HT1080 (cell line): Measurements from ENCODE around the gene ARMH3. TPM values are rescaled to one million over a fixed set of nuclear protein-coding genes. Genes with fewer than 3 reads are reported as not detected.
"Not testable (repeated sequence)": the region's sequence is repeated elsewhere in the genome, so short reads cannot be mapped to it uniquely, and the experiment has no call there.

Experiments used
- DNase-seq: peaks from one replicate; pipeline ENCODE4 v3.0.0-alpha.2; 2015; ENCODE audit warnings: low read depth
- total RNA-seq: library from RNA; depleted of rRNA; stranded (reverse); fragments of >200 nt; shearing (Covaris generic); gene quantifications from 2 replicates; pipeline ENCODE4 v1.2.3, GENCODE V29; 2014

ARMH3 gene
- total RNA-seq, 1 experiment from 2014 or later: 6.6 TPM

- DNase-seq: no peak
Measured at GRCh38 chr10:101993651-101994200, 62.2 kb downstream of the ARMH3 start.

DNA sequence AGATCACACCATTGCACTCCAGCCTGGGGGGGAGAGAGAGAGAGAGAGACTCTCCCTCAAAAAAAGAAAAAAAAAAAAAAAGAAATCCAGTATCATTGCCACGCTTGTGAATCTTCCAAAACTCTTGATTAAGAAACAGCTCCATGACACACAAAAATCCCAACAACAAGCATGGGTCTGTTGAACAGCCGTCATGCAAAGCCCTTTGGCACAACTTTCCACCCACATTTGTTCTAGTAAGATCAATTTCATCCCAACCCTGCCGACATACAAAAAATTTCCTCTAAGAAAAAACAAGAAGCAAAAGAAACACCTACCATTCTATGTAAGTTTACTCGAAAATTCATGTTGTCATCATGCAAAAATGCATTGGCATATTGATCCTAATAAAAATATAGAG is 62.8 kb downstream of the ARMH3 start:
- DNase-seq: no peak

- DNase-seq: no peak
Measured at GRCh38 chr10:101987136-101987535, 68.8 kb downstream of the ARMH3 start.

DNA sequence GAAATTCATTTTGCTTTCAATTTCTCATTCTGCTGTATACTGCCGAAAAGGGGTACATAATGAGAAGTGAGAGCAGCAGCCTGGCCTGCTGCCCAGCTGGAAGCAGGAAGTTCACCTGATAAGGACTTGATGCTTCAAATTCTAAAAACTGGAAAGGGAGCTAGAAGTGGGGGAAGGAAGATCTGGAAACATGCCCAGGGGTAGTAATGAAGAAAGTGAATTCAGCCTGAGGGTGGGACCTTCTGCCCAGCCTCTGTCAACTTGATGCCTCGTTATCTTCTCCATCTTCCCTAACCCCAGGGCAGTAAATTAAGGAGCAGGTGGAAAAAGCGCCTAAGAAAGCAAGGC is 69.4 kb downstream of the ARMH3 start:
- no peak for DNase-seq

DNA sequence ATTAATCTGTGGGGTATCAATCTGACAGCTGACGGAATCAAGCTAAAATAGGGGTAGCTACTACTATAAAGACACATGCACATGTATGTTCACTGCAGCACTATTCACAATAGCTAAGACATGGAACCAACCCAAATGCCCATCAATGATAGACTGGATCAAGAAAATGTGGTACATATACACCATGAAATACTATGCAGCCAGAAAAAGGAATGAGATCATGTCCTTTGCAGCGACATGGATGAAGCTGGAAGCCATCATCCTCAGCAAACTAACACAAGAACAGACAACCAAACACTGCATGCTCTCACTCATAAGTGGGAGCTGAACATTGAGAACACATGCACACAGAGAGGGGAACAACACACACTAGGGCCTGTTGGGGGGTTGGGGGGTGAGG is 75.3 kb downstream of the ARMH3 start:
- not testable (repeated sequence) for DNase-seq

DNA sequence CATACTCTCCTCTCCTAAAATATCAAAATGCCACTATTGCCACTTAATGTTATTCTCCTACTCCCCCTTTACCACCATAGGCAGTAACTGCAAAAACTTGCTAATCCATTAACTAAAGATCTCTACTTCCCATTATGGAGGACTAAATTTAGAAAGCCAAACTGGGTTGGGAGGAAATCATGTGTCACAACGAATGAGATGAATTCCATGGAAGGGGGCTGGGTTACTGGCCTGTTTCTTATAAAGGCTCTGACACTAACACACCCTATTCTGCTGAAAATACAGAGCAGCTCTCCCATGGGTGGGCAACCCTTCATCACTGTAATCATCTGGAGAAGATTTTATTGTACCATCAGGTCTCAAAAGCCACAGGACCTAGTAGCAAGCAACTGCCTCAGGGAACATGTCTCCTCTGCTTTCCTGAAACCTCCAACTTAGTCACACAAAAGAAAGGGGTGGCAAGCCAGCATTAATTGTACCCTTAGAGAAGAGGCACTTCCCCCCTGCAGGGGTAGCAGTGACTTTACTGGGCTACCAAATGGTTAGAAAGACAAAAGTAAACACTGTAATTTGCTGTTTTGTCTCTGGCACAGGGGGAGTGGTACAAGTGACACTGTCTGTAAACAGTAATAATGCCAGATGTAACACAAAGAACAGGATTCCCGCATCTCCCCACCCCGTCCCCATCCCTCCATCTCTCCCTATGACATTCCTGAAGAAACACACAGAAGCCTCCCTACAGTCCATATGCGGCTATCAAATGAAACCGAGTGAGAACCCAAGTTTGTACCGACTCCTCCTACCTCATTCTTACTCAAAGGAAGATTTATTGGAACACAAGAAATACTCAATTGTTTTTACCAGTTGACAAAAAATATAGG is 81.6 kb downstream of the ARMH3 start:
- peak; percentile 36 for DNase-seq

GRCh38 chr10:101972761-101973160 is 83.2 kb downstream of the ARMH3 start:
- no peak for DNase-seq

GRCh38 chr10:101969412-101969922 is 86.5 kb downstream of the ARMH3 start:
- no peak for DNase-seq

GRCh38 chr10:101968940-101969321 is 87.0 kb downstream of the ARMH3 start:
- no peak for DNase-seq

GRCh38 chr10:101968286-101968939 is 87.6 kb downstream of the ARMH3 start:
- DNase-seq: no peak

DNA sequence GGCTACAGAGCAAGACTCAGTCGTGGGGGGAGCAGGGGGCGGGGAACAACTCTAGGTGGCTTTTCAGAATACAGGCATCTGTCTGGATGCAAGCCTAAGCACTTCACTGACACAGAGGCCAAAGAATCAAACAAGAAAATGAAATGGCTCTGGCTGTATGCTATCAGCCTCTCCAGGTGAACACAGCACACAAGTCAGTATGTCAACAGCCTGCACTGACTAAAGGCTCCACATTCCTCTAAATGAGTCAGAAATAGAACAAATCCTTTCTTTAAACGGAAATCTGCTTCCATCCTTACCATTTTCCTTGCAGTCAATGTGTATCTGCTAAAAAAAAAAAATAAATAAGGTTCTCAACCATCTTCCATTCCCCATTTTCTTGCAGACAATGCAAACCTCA is 88.3 kb downstream of the ARMH3 start:
- peak; percentile 54 for DNase-seq

DNA sequence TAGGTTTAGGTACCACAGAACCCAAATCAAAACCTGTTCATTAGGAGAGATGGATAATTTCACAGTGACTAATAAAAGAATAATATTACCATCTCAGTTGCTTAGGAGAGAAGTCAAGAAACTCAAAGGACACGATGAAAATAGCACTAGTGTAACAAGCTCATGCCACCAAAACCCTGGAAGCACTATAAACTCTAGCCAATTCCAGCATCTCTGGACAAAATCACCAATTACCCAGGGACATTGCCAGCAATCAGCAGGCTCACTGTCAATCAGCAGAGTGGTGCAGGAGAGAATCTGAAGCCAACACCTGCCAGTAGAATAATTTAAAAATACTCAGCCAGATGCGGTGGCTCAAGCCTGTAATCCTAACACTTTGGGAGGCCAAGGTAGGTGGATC is 88.9 kb downstream of the ARMH3 start:
- no peak for DNase-seq

DNA sequence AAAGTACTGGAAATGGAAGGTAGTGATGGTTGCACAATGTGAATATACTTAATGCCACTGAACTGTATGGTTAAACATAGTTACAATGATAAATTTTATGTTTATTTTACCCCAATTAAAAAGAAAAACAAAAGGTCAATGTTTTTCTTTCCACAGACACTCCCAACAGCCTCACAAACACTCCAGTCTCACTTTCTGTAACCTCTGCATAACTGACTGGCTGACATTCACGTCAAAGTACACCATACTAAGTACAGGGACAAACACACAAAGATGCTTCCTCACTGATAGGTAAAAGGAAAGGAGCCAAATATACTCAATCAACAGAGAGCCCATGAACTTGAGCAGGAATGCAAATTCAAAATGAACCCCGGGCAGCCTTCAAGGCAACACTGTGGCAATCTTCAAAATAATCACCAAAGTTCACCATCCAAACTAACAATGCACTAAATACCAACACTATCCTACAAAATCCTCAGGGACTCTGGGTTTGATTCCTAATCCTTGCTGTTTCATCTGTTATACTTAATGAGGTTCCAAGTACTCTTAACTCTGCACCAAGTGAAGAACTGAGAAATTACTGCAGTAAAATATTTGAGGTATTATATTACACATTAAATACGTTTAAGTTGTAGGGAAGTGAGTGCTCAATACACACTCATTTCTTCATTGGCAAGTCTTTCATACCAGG is 90.8 kb downstream of the ARMH3 start:
- no peak for DNase-seq

DNA sequence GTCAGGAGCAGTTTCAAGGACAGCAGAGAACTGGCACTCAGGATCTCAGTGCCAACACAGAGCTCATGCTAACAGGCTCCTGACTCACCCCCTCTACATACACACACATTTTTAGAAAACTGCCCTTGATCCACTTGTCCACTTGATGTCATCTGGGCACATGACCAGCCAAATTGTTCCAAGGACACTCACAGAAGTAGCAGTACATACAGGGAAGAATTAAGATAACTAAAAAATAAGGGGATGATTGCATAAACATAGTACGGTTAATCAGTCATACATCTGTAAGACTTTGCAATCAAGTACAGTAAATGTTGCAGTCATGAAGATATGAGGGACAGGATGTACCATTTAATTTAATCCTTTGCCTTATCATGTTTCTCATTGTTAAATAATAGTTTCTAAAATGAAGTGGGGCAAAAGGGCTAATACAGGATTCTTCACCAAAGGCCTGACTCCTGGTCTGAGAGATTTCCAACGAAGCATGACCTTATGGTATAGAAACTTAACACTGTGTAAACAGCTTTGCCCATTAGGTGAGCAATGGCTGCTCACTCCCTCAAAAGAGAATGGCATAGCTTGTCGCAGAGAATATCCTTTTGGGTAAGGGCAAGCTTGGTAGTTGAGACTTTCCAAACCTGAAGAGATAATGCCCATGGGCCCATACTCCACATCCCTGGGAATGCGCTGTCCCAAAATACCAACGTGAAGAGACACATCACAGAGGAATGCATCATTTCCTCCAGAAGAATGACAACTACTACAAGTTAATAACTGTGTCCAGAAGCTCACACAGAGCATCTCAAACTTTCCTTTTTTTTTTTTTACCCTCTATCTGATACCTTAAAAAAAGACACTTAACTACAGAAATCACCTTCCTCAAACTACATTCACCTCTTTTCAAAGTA is 94.1 kb downstream of the ARMH3 start:
- peak; percentile 67 for DNase-seq

GRCh38 chr10:101960879-101961395 is 95.0 kb downstream of the ARMH3 start:
- DNase-seq: no peak

- peak; percentile 17 for DNase-seq
Measured at GRCh38 chr10:101959346-101959916, 96.5 kb downstream of the ARMH3 start.

DNA sequence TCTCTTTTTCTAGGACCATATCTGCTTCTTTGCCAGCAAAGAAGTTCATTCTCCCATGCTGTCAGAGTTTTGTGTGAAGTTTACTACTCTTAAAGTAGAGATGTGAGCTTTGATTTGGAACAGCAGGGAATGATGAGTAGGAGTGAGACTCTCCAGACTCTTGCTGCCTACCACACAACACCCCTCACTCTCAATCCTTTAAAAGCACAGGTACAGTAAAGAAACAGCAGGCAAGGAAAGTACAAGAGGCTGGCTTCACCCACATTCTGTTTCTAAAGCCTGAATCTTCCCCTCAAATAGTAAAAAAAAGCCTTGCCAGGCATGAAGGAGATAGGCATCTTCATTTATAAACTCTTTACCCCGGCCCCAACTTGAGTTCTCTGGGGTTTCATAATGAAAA is 97.3 kb downstream of the ARMH3 start:
- DNase-seq: no peak

DNA sequence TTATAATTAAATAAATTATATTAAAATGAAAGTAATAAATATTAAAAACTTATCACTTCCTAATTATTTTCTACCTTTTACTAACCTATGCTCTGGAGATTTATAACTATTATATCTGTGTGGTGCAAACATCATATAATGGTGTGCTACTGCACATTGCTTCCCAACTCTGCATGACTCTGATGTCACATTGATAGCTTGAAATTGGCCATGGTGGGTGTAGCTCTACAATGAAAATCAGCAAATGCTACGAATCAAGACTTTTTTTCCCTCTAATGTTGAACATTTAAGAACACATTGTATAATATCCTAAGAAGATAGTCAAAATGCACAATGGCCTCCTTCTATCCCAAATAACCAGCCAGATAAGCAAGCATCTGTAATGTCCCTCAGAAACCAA is 99.1 kb downstream of the ARMH3 start:
- no peak for DNase-seq

DNA sequence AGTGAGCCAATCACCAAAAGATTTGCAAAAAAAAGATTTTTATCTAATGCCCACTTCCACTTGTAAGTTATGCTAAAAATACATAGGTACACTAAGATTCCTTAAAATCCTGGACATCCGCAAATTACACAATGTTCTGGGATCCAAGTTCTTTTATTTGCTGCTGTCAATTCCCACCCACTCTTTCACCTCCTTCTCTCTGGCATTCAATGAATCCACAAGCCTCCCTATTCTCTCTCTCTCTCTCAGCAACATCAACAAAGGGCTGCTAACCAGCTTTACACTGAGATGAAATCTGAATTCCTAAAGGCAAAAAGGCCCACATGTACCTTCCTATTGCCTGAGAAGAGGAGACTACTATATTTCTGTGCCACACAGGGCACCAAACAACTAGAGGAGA is 99.9 kb downstream of the ARMH3 start:
- DNase-seq: no peak

GRCh38 chr10:101952191-101952590 is 103.8 kb downstream of the ARMH3 start:
- no peak for DNase-seq
